Renal pelvis (tissue), 3 donors: ENCODE data around the gene MYBPH. TPM values are rescaled to one million over a fixed set of nuclear protein-coding genes. Genes with fewer than 3 reads are reported as not detected.

Experiments
- polyA plus RNA-seq, 3 donors: library from polyadenylated mRNA; unstranded; fragments of 120-200 nt; gene quantifications; one replicate each; pipeline ENCODE4 v1.2.1, GENCODE V29; 2013; ENCODE audit not compliant: insufficient read length in 3 of 3

Gene MYBPH
- polyA plus RNA-seq, 3 donors: 0.40 to 0.57 (median 0.50) TPM

Other genes with a start within 250 kb of the MYBPH start
- 10 to 100 TPM; 38.9 to 44.0 (median 39.3) TPM for gene KLHL12, start 248.6 kb downstream of the MYBPH start, polyA plus RNA-seq
- gene ADIPOR1, start 217.5 kb downstream of the MYBPH start, polyA plus RNA-seq: 10 to 100 TPM; 72.5 to 79.9 (median 74.9) TPM
- 10 to 100 TPM; 44.6 to 50.6 (median 47.3) TPM for gene CYB5R1, start 208.6 kb downstream of the MYBPH start, polyA plus RNA-seq
- gene TMEM183A, start 168.5 kb downstream of the MYBPH start, polyA plus RNA-seq: 10 to 100 TPM; 72.6 to 78.1 (median 73.3) TPM
- gene PPFIA4, start 149.3 kb downstream of the MYBPH start, polyA plus RNA-seq: 10 to 100 TPM in 2 of 3 donors, 1 to 10 TPM in 1; 7.4 to 15.9 (median 13.3) TPM
- gene MYOG, start 89.8 kb downstream of the MYBPH start, polyA plus RNA-seq: under 1 TPM; 0.15 to 0.34 (median 0.18) TPM
- 1 to 10 TPM; 5.5 to 8.0 (median 6.2) TPM for gene ADORA1, start 48.1 kb downstream of the MYBPH start, polyA plus RNA-seq
- gene CHI3L1, start 10.9 kb upstream of the MYBPH start, polyA plus RNA-seq: 10 to 100 TPM in 2 of 3 donors, 1 to 10 TPM in 1; 9.7 to 16.6 (median 13.6) TPM
- gene CHIT1, start 53.8 kb upstream of the MYBPH start, polyA plus RNA-seq: under 1 TPM; 0.12 to 0.23 (median 0.17) TPM
- gene BTG2, start 129.7 kb upstream of the MYBPH start, polyA plus RNA-seq: 100 to 1,000 TPM in 2 of 3 donors, 10 to 100 TPM in 1; 91.8 to 119 (median 100) TPM
- gene FMOD, start 175.3 kb upstream of the MYBPH start, polyA plus RNA-seq: 10 to 100 TPM; 30.8 to 48.2 (median 36.7) TPM